Neural cell (in vitro differentiated cells): ENCODE results near the gene PTDSS2.
"Not testable (repeated sequence)": the region's sequence is repeated elsewhere in the genome, so short reads cannot be mapped to it uniquely, and the experiment has no call there.

Experiments used
- EP300 ChIP-seq: fragments of 450-650 bp; conservative IDR thresholded peaks from 2 replicates; pipeline ENCODE4 v1.6.1; 2014; ENCODE audit warnings: antibody characterized with exemption, mild to moderate bottlenecking, moderate library complexity; ENCODE audit not compliant: poor library complexity, severe bottlenecking
- EZH2 ChIP-seq: fragments of 200-600, 300-800 bp; shearing (Covaris generic), sonication (generic); IDR thresholded peaks from 2 replicates; pipeline ENCODE4 v1.6.1; 2014; ENCODE audit warnings: antibody characterized with exemption, low read length, borderline replicate concordance, mild to moderate bottlenecking; ENCODE audit not compliant: insufficient read depth, poor library complexity, severe bottlenecking
- MXI1 ChIP-seq: fragments of 450-650 bp; conservative IDR thresholded peaks from 2 replicates; pipeline ENCODE4 v1.6.1; 2014; ENCODE audit warnings: antibody characterized with exemption, mild to moderate bottlenecking; ENCODE audit not compliant: poor library complexity, severe bottlenecking
- POLR2AphosphoS5 ChIP-seq: IDR thresholded peaks from 2 replicates; pipeline ENCODE4 v1.6.1; 2012
- RAD21 ChIP-seq: fragments of 450-650 bp; conservative IDR thresholded peaks from 2 replicates; pipeline ENCODE4 v1.6.1; 2014; ENCODE audit warnings: antibody characterized with exemption, mild to moderate bottlenecking, moderate library complexity
- SMC3 ChIP-seq: fragments of 450-650 bp; conservative IDR thresholded peaks from 2 replicates; pipeline ENCODE4 v1.6.1; 2014; ENCODE audit warnings: antibody characterized with exemption, mild to moderate bottlenecking, moderate library complexity; ENCODE audit not compliant: poor library complexity
- TAF1 ChIP-seq: IDR thresholded peaks from 2 replicates; pipeline ENCODE4 v1.6.1; 2012; ENCODE audit warnings: low read depth
- TF ChIP-seq, protein P1 (sequence below): fragments of 450-650 bp; IDR thresholded peaks from 2 replicates; pipeline ENCODE4 v1.5.1; 2014; ENCODE audit warnings: antibody characterized with exemption, mild to moderate bottlenecking, moderate library complexity; ENCODE audit not compliant: poor library complexity, severe bottlenecking

DNA sequence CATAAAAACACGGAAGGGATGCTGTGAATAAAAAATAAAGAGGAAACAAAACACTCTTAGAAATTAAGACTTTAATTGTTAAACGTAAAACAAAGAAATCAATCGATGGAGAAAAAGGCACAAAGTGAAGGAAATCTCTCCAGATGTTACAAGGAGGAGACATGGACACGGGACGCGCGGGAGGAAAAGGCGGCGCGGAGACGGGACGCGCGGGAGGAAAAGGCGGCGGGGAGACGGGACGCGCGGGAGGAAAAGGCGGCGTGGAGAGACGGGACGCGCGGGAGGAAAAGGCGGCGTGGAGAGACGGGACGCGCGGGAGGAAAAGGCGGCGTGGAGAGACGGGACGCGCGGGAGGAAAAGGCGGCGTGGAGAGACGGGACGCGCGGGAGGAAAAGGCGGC is 25.3 kb upstream of the PTDSS2 start:
- not testable (repeated sequence) for TF ChIP-seq RAD21, EZH2, EP300, POLR2AphosphoS5, SMC3, TAF1, MXI1
- TF ChIP-seq, protein P1, sequence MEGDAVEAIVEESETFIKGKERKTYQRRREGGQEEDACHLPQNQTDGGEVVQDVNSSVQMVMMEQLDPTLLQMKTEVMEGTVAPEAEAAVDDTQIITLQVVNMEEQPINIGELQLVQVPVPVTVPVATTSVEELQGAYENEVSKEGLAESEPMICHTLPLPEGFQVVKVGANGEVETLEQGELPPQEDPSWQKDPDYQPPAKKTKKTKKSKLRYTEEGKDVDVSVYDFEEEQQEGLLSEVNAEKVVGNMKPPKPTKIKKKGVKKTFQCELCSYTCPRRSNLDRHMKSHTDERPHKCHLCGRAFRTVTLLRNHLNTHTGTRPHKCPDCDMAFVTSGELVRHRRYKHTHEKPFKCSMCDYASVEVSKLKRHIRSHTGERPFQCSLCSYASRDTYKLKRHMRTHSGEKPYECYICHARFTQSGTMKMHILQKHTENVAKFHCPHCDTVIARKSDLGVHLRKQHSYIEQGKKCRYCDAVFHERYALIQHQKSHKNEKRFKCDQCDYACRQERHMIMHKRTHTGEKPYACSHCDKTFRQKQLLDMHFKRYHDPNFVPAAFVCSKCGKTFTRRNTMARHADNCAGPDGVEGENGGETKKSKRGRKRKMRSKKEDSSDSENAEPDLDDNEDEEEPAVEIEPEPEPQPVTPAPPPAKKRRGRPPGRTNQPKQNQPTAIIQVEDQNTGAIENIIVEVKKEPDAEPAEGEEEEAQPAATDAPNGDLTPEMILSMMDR: not testable (repeated sequence)
